Uterus (tissue), 2 donors: ENCODE data around the gene EIF4H.

Experiments used
- CTCF ChIP-seq, 4 experiments: fragments of 200-600 bp in 2 of 4; fragments of 450-650 bp in 2 of 4; sonication (generic) in 2 of 4; IDR thresholded peaks; one replicate each; pipeline ENCODE4 v1.5.1; 2016 to 2019; ENCODE audit warnings: antibody characterized with exemption in 4 of 4, mild to moderate bottlenecking in 2 of 4, moderate library complexity in 1 of 4
- POLR2A ChIP-seq, 2 donors: fragments of 450-650 bp; IDR thresholded peaks; one replicate each; pipeline ENCODE4 v1.6.1; 2016; ENCODE audit warnings: antibody characterized with exemption in 2 of 2, mild to moderate bottlenecking in 1 of 2, moderate library complexity in 1 of 2

- TF ChIP-seq CTCF (IDR thresholded peaks at IDR 0.05) (no peak), POLR2A (IDR thresholded peaks at IDR 0.05) (no peak)
These were observed 25.6 kb downstream of the EIF4H start for GRCh38 chr7:74199551-74200355.
